Measurements from ENCODE around the gene ASTN2.

GRCh38 chr9:117313989-117314388 is 100.9 kb downstream of the ASTN2 start:
- no peak for TF ChIP-seq CTCF (IDR thresholded peaks at IDR 0.05)
- TF ChIP-seq POLR2A (IDR thresholded peaks at IDR 0.05) = no peak

Data from right lobe of liver (tissue), 4 donors.